HEK293 (cell line): ENCODE measurements around the gene FANCL.

ENCODE experiments used
- CTCF ChIA-PET: fragments of 350-600 bp; formaldehyde crosslinking; extraction: SDS; loops from one replicate; lab custom pipeline; 2021; ENCODE audit warnings: antibody characterized with exemption; lab: Yijun Ruan, JAX
- POLR2A ChIA-PET: fragments of 300-600 bp; formaldehyde crosslinking; extraction: SDS; loops from one replicate; lab custom pipeline; 2020; ENCODE audit warnings: antibody characterized with exemption, inconsistent platforms; lab: Yijun Ruan, JAX
- H3K27ac ChIP-seq: fragments of 200-500 bp; sonication (Bioruptor generic); 2 replicates; pipeline ENCODE4 v1.5.1; 2014; ENCODE audit warnings: low read depth, low read length, control low read depth, inconsistent platforms; ENCODE audit errors: extremely low read depth
- H3K36me3 ChIP-seq, 2 experiments: fragments of 200-500 bp in 1 of 2; sonication (Bioruptor generic) in 1 of 2; 1 replicate in 1 of 2; 2 replicates in 1 of 2; pipeline ENCODE4 v1.5.1; 2014 to 2017; ENCODE audit warnings: inconsistent platforms in 2 of 2, low read length in 2 of 2; ENCODE audit not compliant: control insufficient read depth in 2 of 2, insufficient read depth in 1 of 2
- H3K4me1 ChIP-seq: fragments of 200-500 bp; sonication (Bioruptor generic); 2 replicates; pipeline ENCODE4 v1.5.1; 2014; ENCODE audit warnings: mild to moderate bottlenecking, low read length, inconsistent platforms; ENCODE audit not compliant: control insufficient read depth, insufficient read depth
- H3K4me3 ChIP-seq: 2 replicates; pipeline ENCODE4 v1.5.1; 2011; ENCODE audit warnings: low read depth, mild to moderate bottlenecking, control low read depth, low read length, moderate library complexity
- H3K9me3 ChIP-seq: fragments of 200-500 bp; sonication (Bioruptor generic); 2 replicates; pipeline ENCODE4 v1.5.1; 2014; ENCODE audit warnings: low read depth, low read length, inconsistent platforms; ENCODE audit not compliant: control insufficient read depth, insufficient read depth
- BCL11A ChIP-seq: fragments of 450-650 bp; formaldehyde crosslinking; IDR thresholded peaks from 2 replicates; pipeline ENCODE4 v1.5.1; 2016; ENCODE audit warnings: low read depth, missing biosample characterization, missing genetic modification characterization
- ELK4 ChIP-seq: IDR thresholded peaks from 2 replicates; pipeline ENCODE4 v1.6.1; 2011; ENCODE audit warnings: mild to moderate bottlenecking, low read depth, low read length, borderline replicate concordance
- KLF1 ChIP-seq: fragments of 450-650 bp; formaldehyde crosslinking; IDR thresholded peaks from 2 replicates; pipeline ENCODE4 v1.5.1; 2016; ENCODE audit warnings: missing biosample characterization, missing genetic modification characterization
- MEIS1 ChIP-seq: sonication (generic); formaldehyde crosslinking; IDR thresholded peaks from 2 replicates; pipeline ENCODE4 v1.8.1; 2022; ENCODE audit warnings: missing genetic modification reagents, mild to moderate bottlenecking, borderline replicate concordance
- TRIM28 ChIP-seq: IDR thresholded peaks from 2 replicates; pipeline ENCODE4 v1.6.1; 2011; ENCODE audit warnings: low read length, control low read depth, borderline replicate concordance
- ZBTB10 ChIP-seq: fragments of 450-650 bp; formaldehyde crosslinking; IDR thresholded peaks from 2 replicates; pipeline ENCODE4 v1.5.1; 2016; ENCODE audit warnings: missing biosample characterization, missing genetic modification characterization
- ZBTB11 ChIP-seq: fragments of 450-650 bp; formaldehyde crosslinking; conservative IDR thresholded peaks from 2 replicates; pipeline ENCODE4 v1.5.1; 2016; ENCODE audit warnings: low read depth, missing biosample characterization, missing genetic modification characterization
- ZNF114 ChIP-seq: fragments of 450-650 bp; formaldehyde crosslinking; IDR thresholded peaks from 2 replicates; pipeline ENCODE4 v1.5.0; 2017; ENCODE audit warnings: missing biosample characterization, missing genetic modification characterization
- ZNF184 ChIP-seq: fragments of 450-650 bp; IDR thresholded peaks from 2 replicates; pipeline ENCODE4 v1.5.1; 2018; ENCODE audit warnings: missing biosample characterization, mild to moderate bottlenecking, missing genetic modification characterization
- ZNF24 ChIP-seq: fragments of 450-650 bp; formaldehyde crosslinking; IDR thresholded peaks from 2 replicates; pipeline ENCODE4 v1.5.1; 2016; ENCODE audit warnings: missing biosample characterization, missing genetic modification characterization
- ZNF366 ChIP-seq: fragments of 450-650 bp; formaldehyde crosslinking; conservative IDR thresholded peaks from 2 replicates; pipeline ENCODE4 v1.5.1; 2016; ENCODE audit warnings: missing biosample characterization, missing genetic modification characterization
- ZNF837 ChIP-seq: fragments of 450-650 bp; formaldehyde crosslinking; IDR thresholded peaks from 2 replicates; pipeline ENCODE4 v1.5.1; 2016; ENCODE audit warnings: missing biosample characterization, missing genetic modification characterization
- ZSCAN30 ChIP-seq: fragments of 450-650 bp; IDR thresholded peaks from 2 replicates; pipeline ENCODE4 v1.5.1; 2018; ENCODE audit warnings: missing biosample characterization, mild to moderate bottlenecking, missing genetic modification characterization, moderate library complexity
- ZSCAN4 ChIP-seq: fragments of 450-650 bp; formaldehyde crosslinking; IDR thresholded peaks from 2 replicates; pipeline ENCODE4 v1.5.1; 2017; ENCODE audit warnings: missing biosample characterization, missing genetic modification characterization

FANCL gene

GRCh38 chr2:58135861-58136260, 105.3 kb downstream of the FANCL start:
- Histone ChIP-seq H3K27ac (no peak overlapping the region), H3K4me3 (no peak overlapping the region), H3K36me3 (no peaks in the 10 kb centered on the region; a peak in 1 of 3 replicates), H3K9me3 (no peaks in the 10 kb centered on the region), H3K4me1 (no peaks in the 10 kb centered on the region)
- ChIA-PET CTCF (no interaction called here), POLR2A (no interaction called here)
- TF ChIP-seq MEIS1 (CRISPR knock-in tag) (no peak), ZSCAN30 (tag by site-specific recombination) (no peak), ZBTB10 (tag by site-specific recombination) (no peak)

- Histone ChIP-seq H3K27ac (no peak overlapping the region), H3K9me3 (no peaks in the 10 kb centered on the region), H3K4me1 (no peaks in the 10 kb centered on the region), H3K36me3 (no peaks in the 10 kb centered on the region; a peak in 1 of 3 replicates), H3K4me3 (no peak overlapping the region)
- POLR2A ChIA-PET = no interaction called here
- TF ChIP-seq ZBTB11 (no peak), ZSCAN4 (tag by site-specific recombination) (no peak), ZNF184 (tag by site-specific recombination) (no peak), ZNF114 (tag by site-specific recombination) (no peak), BCL11A (tag by site-specific recombination) (no peak), ZNF366 (no peak), ELK4 (no peak), KLF1 (tag by site-specific recombination) (no peak), ZNF24 (no peak), TRIM28 (no peak), ZNF837 (tag by site-specific recombination) (no peak)
- CTCF ChIA-PET = no interaction called here
These were observed 107.7 kb downstream of the FANCL start for GRCh38 chr2:58133395-58133794.
